PC-9 (cell line): Measurements from ENCODE around the gene COL20A1. TPM values are rescaled to one million over a fixed set of nuclear protein-coding genes. Genes with fewer than 3 reads are reported as not detected.

ENCODE experiments used
- BruUV-seq: library from RNA; stranded (reverse); fragments of 400-500 nt; replicated peaks from 2 replicates; lab custom pipeline; 2021; lab: Mats Ljungman, UMichigan
- CTCF ChIA-PET: fragments of 300-600 bp; sonication (Branson Sonifier 250); formaldehyde crosslinking; loops from one replicate; lab custom pipeline; 2022; ENCODE audit warnings: antibody characterized with exemption; lab: Charles Lee
- POLR2A ChIA-PET: fragments of 300-600 bp; sonication (Branson Sonifier 250); formaldehyde crosslinking; loops from one replicate; lab custom pipeline; 2022; ENCODE audit warnings: antibody characterized with exemption; ENCODE audit not compliant: unreplicated experiment; lab: Charles Lee
- DNase-seq, 2 experiments: peaks; one replicate each; pipeline versions ENCODE4 v3.0.0 to v3.0.0-alpha.2; 2015 to 2022; ENCODE audit warnings: mixed read lengths in 1 of 2
- H2AFZ ChIP-seq: fragments of 200-600 bp; sonication (generic); 2 replicates; pipeline ENCODE4 v1.8.1; 2017; ENCODE audit warnings: antibody characterized with exemption
- H3F3A ChIP-seq: fragments of 200-600 bp; sonication (generic); 2 replicates; pipeline ENCODE4 v1.8.1; 2017; ENCODE audit warnings: antibody characterized with exemption, mild to moderate bottlenecking, low read depth; ENCODE audit not compliant: insufficient read depth
- H3K27ac ChIP-seq: fragments of 200-600 bp; sonication (generic); 2 replicates; pipeline ENCODE4 v1.6.1; 2016; ENCODE audit warnings: mixed run types
- H3K27me3 ChIP-seq: fragments of 200-600 bp; sonication (generic); 2 replicates; pipeline ENCODE4 v1.6.1; 2016; ENCODE audit warnings: low read depth, mixed run types; ENCODE audit not compliant: insufficient read depth
- H3K36me3 ChIP-seq: fragments of 200-600 bp; sonication (generic); 2 replicates; pipeline ENCODE4 v1.6.1; 2016; ENCODE audit warnings: low read depth, mixed run types
- H3K4me1 ChIP-seq: fragments of 200-600 bp; sonication (generic); replicated peaks from 2 replicates; pipeline ENCODE4 v1.6.1; 2016; ENCODE audit warnings: mixed run types; ENCODE audit not compliant: insufficient read depth
- H3K4me2 ChIP-seq: fragments of 200-600 bp; sonication (generic); 2 replicates; pipeline ENCODE4 v1.6.1; 2017; ENCODE audit warnings: mixed run types
- H3K4me3 ChIP-seq: fragments of 200-600 bp; sonication (generic); 2 replicates; pipeline ENCODE4 v1.6.1; 2016; ENCODE audit warnings: mixed run types
- H3K79me2 ChIP-seq: fragments of 200-600 bp; sonication (generic); 2 replicates; pipeline ENCODE4 v1.6.1; 2017; ENCODE audit warnings: low read depth, mixed run types
- H3K9me2 ChIP-seq: fragments of 200-600 bp; sonication (generic); 2 replicates; pipeline ENCODE4 v1.8.1; 2017; ENCODE audit warnings: mild to moderate bottlenecking; ENCODE audit not compliant: insufficient read depth
- H3K9me3 ChIP-seq: fragments of 200-600 bp; sonication (generic); 2 replicates; pipeline ENCODE4 v1.8.1; 2016; ENCODE audit warnings: low read depth; ENCODE audit not compliant: insufficient read depth
- H4K20me1 ChIP-seq: fragments of 200-600 bp; sonication (generic); 2 replicates; pipeline ENCODE4 v1.8.1; 2017; ENCODE audit not compliant: insufficient read depth
- EZH2 ChIP-seq: fragments of 200-600 bp; sonication (generic); IDR thresholded peaks from 2 replicates; pipeline ENCODE4 v1.8.0; 2017; ENCODE audit warnings: antibody characterized with exemption, low read depth
- intact Hi-C: fragments of 100-400 bp; cut with micrococcal nuclease; formaldehyde crosslinking; loops from one replicate; pipeline ENCODE4 v1.10.0; 2022; ENCODE audit not compliant: unreplicated experiment
- total RNA-seq: library from RNA; stranded (reverse); gene quantifications from 2 replicates; pipeline ENCODE4 v1.2.3, GENCODE V29; 2021
- TF ChIP-seq, protein P1 (sequence below): fragments of 200-600 bp; sonication (generic); conservative IDR thresholded peaks from 2 replicates; pipeline ENCODE4 v1.6.1; 2017; ENCODE audit warnings: mixed run types, antibody characterized with exemption, mild to moderate bottlenecking, moderate library complexity

Gene COL20A1
- total RNA-seq, 1 experiment from 2014 or later = not detected

DNA sequence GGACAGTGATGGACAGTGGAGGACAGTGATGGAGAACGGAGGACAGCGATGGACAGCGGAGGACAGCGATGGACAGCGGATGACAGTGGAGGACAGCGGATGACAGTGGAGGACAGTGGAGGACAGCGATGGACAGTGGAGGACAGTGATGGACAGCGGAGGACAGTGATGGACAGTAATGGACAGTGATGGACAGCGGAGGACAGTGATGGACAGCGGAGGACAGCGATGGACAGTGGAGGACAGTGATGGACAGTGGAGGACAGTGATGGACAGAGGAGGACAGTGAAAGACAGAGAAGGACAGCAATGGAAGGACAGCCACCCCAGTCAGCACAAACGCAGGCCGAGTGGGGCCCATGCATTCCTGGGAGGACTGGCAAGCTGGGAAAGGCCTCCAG is 35.4 kb upstream of the COL20A1 start:
- intact Hi-C loops = no loop called here
- Histone ChIP-seq H3K9me3 (no peaks in the 10 kb centered on the region), H4K20me1 (no peaks in the 10 kb centered on the region), H3K27me3 (peaks cover 88% of the 10 kb centered on the region), H3K36me3 (no peaks in the 10 kb centered on the region), H3K4me2 (no peak overlapping the region), H3K9me2 (no peaks in the 10 kb centered on the region), H3K27ac (no peak overlapping the region), H3F3A (no peaks in the 10 kb centered on the region), H2AFZ (no peak overlapping the region), H3K4me3 (no peak overlapping the region), H3K4me1 (no peaks in the 10 kb centered on the region), H3K79me2 (no peaks in the 10 kb centered on the region)
- ChIA-PET CTCF (no interaction called here), POLR2A (no interaction called here)
- BruUV-seq = no TSS peak
- no peak for TF ChIP-seq EZH2
- TF ChIP-seq, protein P1, sequence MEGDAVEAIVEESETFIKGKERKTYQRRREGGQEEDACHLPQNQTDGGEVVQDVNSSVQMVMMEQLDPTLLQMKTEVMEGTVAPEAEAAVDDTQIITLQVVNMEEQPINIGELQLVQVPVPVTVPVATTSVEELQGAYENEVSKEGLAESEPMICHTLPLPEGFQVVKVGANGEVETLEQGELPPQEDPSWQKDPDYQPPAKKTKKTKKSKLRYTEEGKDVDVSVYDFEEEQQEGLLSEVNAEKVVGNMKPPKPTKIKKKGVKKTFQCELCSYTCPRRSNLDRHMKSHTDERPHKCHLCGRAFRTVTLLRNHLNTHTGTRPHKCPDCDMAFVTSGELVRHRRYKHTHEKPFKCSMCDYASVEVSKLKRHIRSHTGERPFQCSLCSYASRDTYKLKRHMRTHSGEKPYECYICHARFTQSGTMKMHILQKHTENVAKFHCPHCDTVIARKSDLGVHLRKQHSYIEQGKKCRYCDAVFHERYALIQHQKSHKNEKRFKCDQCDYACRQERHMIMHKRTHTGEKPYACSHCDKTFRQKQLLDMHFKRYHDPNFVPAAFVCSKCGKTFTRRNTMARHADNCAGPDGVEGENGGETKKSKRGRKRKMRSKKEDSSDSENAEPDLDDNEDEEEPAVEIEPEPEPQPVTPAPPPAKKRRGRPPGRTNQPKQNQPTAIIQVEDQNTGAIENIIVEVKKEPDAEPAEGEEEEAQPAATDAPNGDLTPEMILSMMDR = no peak
- DNase-seq = no peak

DNA sequence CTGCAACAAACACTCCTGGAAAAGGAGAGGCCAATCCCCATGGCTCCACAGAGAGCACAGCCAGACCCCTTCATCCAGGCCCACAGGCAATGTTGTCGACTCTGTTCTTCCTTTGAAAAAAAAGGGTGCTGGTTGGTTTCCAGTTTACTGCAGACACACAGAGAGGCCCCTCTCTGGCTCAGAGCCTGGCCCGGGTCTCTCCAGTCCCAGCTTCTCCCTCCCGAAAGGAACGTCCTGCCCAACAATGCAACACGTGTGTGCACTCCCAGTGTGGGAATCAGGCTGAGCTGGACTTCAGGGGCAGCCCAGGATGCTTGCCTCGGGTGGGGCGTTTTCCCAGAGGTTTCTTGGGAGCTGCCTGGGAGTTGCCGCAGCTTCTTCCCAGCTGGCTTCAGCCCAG is 34.2 kb upstream of the COL20A1 start:
- no peak overlapping the region for H3K27ac ChIP-seq
- no TSS peak for BruUV-seq
- DNase-seq = no peak
- peaks cover 91% of the 10 kb centered on the region for H3K27me3 ChIP-seq
- intact Hi-C loops = no loop called here
- H3K4me2 ChIP-seq = no peak overlapping the region
- no peaks in the 10 kb centered on the region for H3F3A ChIP-seq
- TF ChIP-seq, protein P1 = no peak
- TF ChIP-seq EZH2 = no peak
- POLR2A ChIA-PET = no interaction called here
- no peaks in the 10 kb centered on the region for H3K9me2 ChIP-seq
- no peak overlapping the region for H3K4me3 ChIP-seq
- CTCF ChIA-PET = no interaction called here
- no peaks in the 10 kb centered on the region for H3K36me3 ChIP-seq
- no peaks in the 10 kb centered on the region for H3K79me2 ChIP-seq
- no peaks in the 10 kb centered on the region for H4K20me1 ChIP-seq
- H3K4me1 ChIP-seq = no peaks in the 10 kb centered on the region
- no peak overlapping the region for H2AFZ ChIP-seq
- no peaks in the 10 kb centered on the region for H3K9me3 ChIP-seq

- CTCF ChIA-PET = no interaction called here
These were observed 33.1 kb upstream of the COL20A1 start for GRCh38 chr20:63259734-63260460.

More at GRCh38 chr20:63259734-63260460, 33.1 kb upstream of the COL20A1 start:
- Histone ChIP-seq H3K4me2 (no peak overlapping the region), H3K79me2 (no peaks in the 10 kb centered on the region), H3F3A (no peaks in the 10 kb centered on the region), H4K20me1 (no peaks in the 10 kb centered on the region), H3K9me2 (no peaks in the 10 kb centered on the region), H2AFZ (no peak overlapping the region), H3K4me3 (no peak overlapping the region), H3K9me3 (no peaks in the 10 kb centered on the region), H3K27me3 (peaks cover 98% of the 10 kb centered on the region), H3K27ac (no peak overlapping the region), H3K36me3 (no peaks in the 10 kb centered on the region), H3K4me1 (no peaks in the 10 kb centered on the region)
- POLR2A ChIA-PET = no interaction called here
- no peak for DNase-seq
- no TSS peak for BruUV-seq
- TF ChIP-seq, protein P1 = no peak
- no peak for TF ChIP-seq EZH2
- intact Hi-C loops = no loop called here
